ENCODE data around the gene CEP76. TPM values are rescaled to one million over a fixed set of nuclear protein-coding genes. Genes with fewer than 3 reads are reported as not detected.
A peak's percentile ranks its signal among the peaks of the same experiment; 100 is the strongest.

Gene CEP76, protein sequence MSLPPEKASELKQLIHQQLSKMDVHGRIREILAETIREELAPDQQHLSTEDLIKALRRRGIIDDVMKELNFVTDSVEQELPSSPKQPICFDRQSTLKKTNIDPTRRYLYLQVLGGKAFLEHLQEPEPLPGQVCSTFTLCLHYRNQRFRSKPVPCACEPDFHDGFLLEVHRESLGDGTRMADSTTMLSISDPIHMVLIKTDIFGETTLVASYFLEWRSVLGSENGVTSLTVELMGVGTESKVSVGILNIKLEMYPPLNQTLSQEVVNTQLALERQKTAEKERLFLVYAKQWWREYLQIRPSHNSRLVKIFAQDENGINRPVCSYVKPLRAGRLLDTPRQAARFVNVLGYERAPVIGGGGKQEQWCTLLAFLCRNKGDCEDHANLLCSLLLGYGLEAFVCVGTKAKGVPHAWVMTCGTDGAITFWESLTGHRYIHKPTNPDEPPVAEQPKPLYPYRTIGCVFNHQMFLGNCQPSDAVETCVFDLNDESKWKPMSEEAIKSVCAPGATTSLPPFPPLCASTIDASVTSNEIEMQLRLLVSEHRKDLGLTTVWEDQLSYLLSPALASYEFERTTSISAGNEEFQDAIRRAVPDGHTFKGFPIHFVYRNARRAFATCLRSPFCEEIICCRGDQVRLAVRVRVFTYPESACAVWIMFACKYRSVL
- 10 to 100 TPM in 1 of 3 donors, 1 to 10 TPM in 2; 6.4 to 10.1 (median 8.5) TPM for total RNA-seq
- long read RNA-seq, donor 1, transcript CEP76-201 (12 exons, 2,939 nt), result major isoform, 5 of 8 reads
- long read RNA-seq, donor 1, partial matches to known transcripts, result 1 of 8 reads
- long read RNA-seq, donor 1, other reads (novel, unspliced or antisense), result 2 of 8 reads
- long read RNA-seq, donor 2, partial matches to known transcripts, result 4 of 8 reads
- long read RNA-seq, donor 2, other reads (novel, unspliced or antisense), result 1 of 8 reads

DNA sequence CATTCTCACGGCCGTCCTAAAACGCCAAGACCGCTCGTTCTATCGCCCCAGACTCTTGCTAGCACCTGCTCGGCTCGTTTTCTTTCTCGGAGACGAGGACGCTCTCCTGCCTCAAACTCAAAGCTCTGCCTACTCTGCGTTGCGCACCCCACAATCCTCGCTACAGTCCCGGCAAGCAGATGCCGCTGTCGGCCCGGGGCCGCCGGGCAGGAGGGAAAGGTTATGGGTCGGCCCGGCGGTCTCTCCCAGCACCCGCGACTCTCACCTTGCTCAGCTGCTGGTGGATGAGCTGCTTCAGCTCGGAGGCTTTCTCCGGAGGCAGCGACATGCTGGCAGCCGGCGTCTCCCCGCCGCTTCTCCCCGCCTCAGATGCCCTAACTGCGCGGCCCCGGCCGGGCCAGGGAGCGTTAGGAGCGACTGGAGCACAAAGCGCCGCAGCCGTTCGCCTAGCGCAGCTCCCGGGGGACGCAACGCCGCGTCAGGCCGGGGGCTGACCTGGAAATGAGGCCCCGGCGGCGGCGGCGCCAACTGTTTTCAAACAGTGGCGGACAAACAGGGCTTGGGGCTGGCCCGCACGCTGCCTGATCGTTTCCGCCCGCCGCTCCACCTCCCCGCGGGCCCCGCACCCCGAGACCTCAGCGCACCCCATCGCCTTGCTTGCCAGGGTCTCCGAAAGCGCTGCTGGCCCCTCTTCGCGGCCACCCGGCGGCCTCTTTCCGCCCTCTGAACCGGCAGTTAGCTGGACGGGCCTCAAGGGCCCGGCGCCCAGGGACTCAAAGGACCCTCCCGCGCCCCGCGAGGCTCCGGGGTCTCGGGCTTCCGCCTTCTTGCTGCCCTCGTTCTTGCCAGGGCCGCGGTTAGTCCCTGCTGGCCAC lies at the start of gene CEP76, which contains the start of gene PSMG2:
Gene CEP76, minus strand, starts transcription at position 503 of the 875 bp plus-strand sequence. Its CDS starts 175 bp downstream, at position 328.
Gene PSMG2, plus strand, starts transcription at position 822 of the 875 bp plus-strand sequence. CDS start 66 bp downstream, outside the sequence.
- ATAC-seq, result peak; percentile 96
- peaks cover 17% of the 10 kb centered on the region for H3K4me1 ChIP-seq (ENCODE audit: low read depth)
- intact Hi-C loops (cut with DNase I, micrococcal nuclease), result no loop called here

DNA sequence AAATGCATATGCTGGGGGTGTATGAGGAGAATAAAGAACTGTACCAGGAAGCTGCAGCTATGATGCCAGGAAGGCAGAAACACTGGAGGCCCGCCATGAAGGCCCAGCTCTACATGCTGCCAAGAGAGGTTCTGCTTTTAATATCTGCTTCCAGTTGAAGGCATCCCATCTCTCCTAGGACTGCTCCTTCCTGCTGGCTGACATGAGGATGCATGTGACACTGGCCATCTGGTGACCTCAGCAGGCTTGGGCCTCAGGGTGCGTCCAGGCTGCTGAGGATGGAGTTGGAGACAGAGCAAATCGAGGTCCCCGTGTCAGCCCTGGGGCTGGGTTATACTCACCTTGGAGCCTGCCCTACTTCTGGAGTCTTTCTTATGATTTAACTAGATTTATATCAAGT lies 49.4 kb upstream of the CEP76 start:
- Histone ChIP-seq H3K36me3 (ENCODE audit: low read depth) (no peaks in the 10 kb centered on the region), H3K4me1 (ENCODE audit: low read depth) (no peaks in the 10 kb centered on the region), H3K4me3 (no peak overlapping the region), H3K9me3 (no peaks in the 10 kb centered on the region)
- ATAC-seq, result no peak
- intact Hi-C loops (cut with DNase I, micrococcal nuclease), result no loop called here
- TF ChIP-seq, protein P1, sequence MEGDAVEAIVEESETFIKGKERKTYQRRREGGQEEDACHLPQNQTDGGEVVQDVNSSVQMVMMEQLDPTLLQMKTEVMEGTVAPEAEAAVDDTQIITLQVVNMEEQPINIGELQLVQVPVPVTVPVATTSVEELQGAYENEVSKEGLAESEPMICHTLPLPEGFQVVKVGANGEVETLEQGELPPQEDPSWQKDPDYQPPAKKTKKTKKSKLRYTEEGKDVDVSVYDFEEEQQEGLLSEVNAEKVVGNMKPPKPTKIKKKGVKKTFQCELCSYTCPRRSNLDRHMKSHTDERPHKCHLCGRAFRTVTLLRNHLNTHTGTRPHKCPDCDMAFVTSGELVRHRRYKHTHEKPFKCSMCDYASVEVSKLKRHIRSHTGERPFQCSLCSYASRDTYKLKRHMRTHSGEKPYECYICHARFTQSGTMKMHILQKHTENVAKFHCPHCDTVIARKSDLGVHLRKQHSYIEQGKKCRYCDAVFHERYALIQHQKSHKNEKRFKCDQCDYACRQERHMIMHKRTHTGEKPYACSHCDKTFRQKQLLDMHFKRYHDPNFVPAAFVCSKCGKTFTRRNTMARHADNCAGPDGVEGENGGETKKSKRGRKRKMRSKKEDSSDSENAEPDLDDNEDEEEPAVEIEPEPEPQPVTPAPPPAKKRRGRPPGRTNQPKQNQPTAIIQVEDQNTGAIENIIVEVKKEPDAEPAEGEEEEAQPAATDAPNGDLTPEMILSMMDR (IDR thresholded peaks at IDR 0.05), result no peak
- no peak for DNase-seq

More for the DNA sequence above, at the start of gene CEP76, which contains the start of gene PSMG2:
- no peaks in the 10 kb centered on the region for H3K36me3 ChIP-seq (ENCODE audit: low read depth)
- peak; percentile 91 to 93 (median 92) for DNase-seq
- TF ChIP-seq, protein P1 (IDR thresholded peaks at IDR 0.05), result no peak
- peak within 1 kb of the TSS; percentile 84 for H3K4me3 ChIP-seq
- H3K9me3 ChIP-seq, result no peaks in the 10 kb centered on the region

DNA sequence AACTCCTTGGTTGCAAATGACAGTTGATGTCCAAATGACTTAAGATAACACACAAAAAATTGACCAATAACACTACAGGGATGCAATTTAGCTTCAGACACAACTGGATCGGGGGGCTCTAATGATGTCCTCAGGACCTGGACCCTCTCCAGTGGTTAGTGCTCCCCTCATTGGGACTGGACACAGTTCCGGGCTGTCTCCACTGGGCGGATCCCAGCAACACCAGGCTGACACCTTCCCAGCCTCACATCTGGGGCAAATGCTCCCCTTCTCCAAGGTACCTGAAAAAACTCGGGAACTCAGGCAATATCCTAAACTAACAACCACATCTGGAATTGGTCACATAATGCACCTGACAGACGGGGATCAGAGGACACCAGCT lies 49.0 kb upstream of the CEP76 start:
- Histone ChIP-seq H3K9me3 (no peaks in the 10 kb centered on the region), H3K4me3 (no peak overlapping the region), H3K4me1 (ENCODE audit: low read depth) (no peaks in the 10 kb centered on the region), H3K36me3 (ENCODE audit: low read depth) (no peaks in the 10 kb centered on the region)
- TF ChIP-seq, protein P1 (IDR thresholded peaks at IDR 0.05), result no peak
- no peak for DNase-seq
- intact Hi-C loops (cut with DNase I, micrococcal nuclease), result no loop called here
- ATAC-seq, result no peak

DNA sequence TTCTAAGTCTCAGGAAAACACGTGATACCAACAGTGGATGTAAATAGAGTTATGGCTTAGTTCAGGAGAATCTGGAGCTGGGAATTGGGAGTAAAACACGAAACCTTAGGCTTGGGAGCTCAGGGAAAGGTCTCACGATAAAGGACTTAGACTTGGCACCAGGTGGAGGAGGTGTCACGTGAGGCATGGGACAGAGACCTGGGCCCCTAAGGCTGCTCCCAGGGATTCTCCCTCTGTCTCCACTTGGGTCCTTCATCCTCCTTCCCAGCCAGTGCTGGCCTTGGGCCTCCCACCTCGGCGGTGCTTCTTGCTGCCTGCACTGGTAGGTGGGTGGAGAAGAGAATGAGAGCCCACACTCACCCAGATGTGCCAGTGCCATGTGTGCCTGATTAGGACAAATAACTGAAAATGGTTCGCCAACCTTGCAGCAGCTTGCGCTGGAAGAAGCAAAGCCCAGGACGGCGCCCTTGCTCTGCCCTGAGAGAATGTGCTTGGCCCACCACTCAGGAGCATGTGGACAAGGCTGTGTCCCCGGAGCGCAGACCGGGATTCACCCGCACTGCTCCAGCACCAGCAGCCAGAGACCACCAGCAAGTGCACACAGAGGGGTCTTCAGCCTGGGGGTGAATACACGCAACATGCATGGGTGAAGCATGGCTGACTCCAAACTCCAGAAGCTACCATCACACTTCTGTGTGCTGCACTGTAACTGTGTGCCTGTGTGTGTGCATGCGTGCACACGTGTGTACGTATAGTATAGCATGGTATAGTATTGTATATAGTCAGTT lies 48.4 kb upstream of the CEP76 start:
- DNase-seq (no peak), ATAC-seq (no peak)
- no peaks in the 10 kb centered on the region for H3K4me1 ChIP-seq (ENCODE audit: low read depth)
- TF ChIP-seq, protein P1 (IDR thresholded peaks at IDR 0.05), result no peak
- no peak overlapping the region for H3K4me3 ChIP-seq
- no peaks in the 10 kb centered on the region for H3K9me3 ChIP-seq
- H3K36me3 ChIP-seq (ENCODE audit: low read depth), result no peaks in the 10 kb centered on the region
- intact Hi-C loops (cut with DNase I, micrococcal nuclease), result no loop called here
